ENCODE measurements around the gene KLRC1.
"Not testable (repeated sequence)": the region's sequence is repeated elsewhere in the genome, so short reads cannot be mapped to it uniquely, and the experiment has no call there.

Gene KLRC1

GRCh38 chr12:10453156-10453555, at the start of gene KLRC1:
Gene KLRC1 (minus strand): TSS chr12:10453377. CDS start chr12:10451156, 2,221 bp downstream.
- Mint-ChIP-seq H3K36me3 (no peaks in the 10 kb centered on the region), H3K27ac (no peak within 1 kb of the TSS), H3K4me3 (no peak within 1 kb of the TSS), H3K9me3 (peaks cover 22% of the 10 kb centered on the region), H3K27me3 (no peaks in the 10 kb centered on the region), H3K4me1 (no peaks in the 10 kb centered on the region)
- no peak for ATAC-seq

- Mint-ChIP-seq H3K36me3 (no peaks in the 10 kb centered on the region), H3K4me1 (no peaks in the 10 kb centered on the region), H3K9me3 (no peaks in the 10 kb centered on the region), H3K27ac (no peak overlapping the region), H3K4me3 (no peak overlapping the region), H3K27me3 (peaks cover 15% of the 10 kb centered on the region)
- ATAC-seq, result no peak
Measured at GRCh38 chr12:10501030-10501429, 47.9 kb upstream of the KLRC1 start.

GRCh38 chr12:10498042-10498441, 44.9 kb upstream of the KLRC1 start:
- no peak overlapping the region for H3K4me3 Mint-ChIP-seq
- no peak overlapping the region for H3K27ac Mint-ChIP-seq
- H3K4me1 Mint-ChIP-seq, result no peaks in the 10 kb centered on the region
- no peaks in the 10 kb centered on the region for H3K36me3 Mint-ChIP-seq
- peaks cover 31% of the 10 kb centered on the region for H3K27me3 Mint-ChIP-seq
- no peak for ATAC-seq
- H3K9me3 Mint-ChIP-seq, result no peaks in the 10 kb centered on the region

- no peak for ATAC-seq
- Mint-ChIP-seq H3K4me1 (no peaks in the 10 kb centered on the region), H3K27me3 (peaks cover 27% of the 10 kb centered on the region), H3K36me3 (no peaks in the 10 kb centered on the region), H3K4me3 (no peak overlapping the region), H3K27ac (no peak overlapping the region), H3K9me3 (no peaks in the 10 kb centered on the region)
Measured at GRCh38 chr12:10497602-10498001, 44.4 kb upstream of the KLRC1 start.

GRCh38 chr12:10491766-10492165, 38.6 kb upstream of the KLRC1 start:
- no peak for ATAC-seq
- H3K36me3 Mint-ChIP-seq, result no peaks in the 10 kb centered on the region
- no peak overlapping the region for H3K27ac Mint-ChIP-seq
- no peak overlapping the region for H3K4me3 Mint-ChIP-seq
- H3K27me3 Mint-ChIP-seq, result peaks cover 27% of the 10 kb centered on the region
- H3K9me3 Mint-ChIP-seq, result peaks cover 4% of the 10 kb centered on the region
- H3K4me1 Mint-ChIP-seq, result no peaks in the 10 kb centered on the region

- H3K9me3 Mint-ChIP-seq, H3K4me3 Mint-ChIP-seq, H3K27ac Mint-ChIP-seq, H3K4me1 Mint-ChIP-seq, ATAC-seq, H3K36me3 Mint-ChIP-seq: not testable (repeated sequence)
- peaks cover 17% of the 10 kb centered on the region for H3K27me3 Mint-ChIP-seq
Measured at GRCh38 chr12:10487328-10487727, 34.2 kb upstream of the KLRC1 start.

GRCh38 chr12:10481901-10482300, 28.7 kb upstream of the KLRC1 start:
- ATAC-seq, H3K9me3 Mint-ChIP-seq, H3K36me3 Mint-ChIP-seq, H3K4me1 Mint-ChIP-seq, H3K27ac Mint-ChIP-seq, H3K4me3 Mint-ChIP-seq: not testable (repeated sequence)
- peaks cover 41% of the 10 kb centered on the region for H3K27me3 Mint-ChIP-seq

- H3K4me3 Mint-ChIP-seq, H3K36me3 Mint-ChIP-seq, H3K9me3 Mint-ChIP-seq, H3K27me3 Mint-ChIP-seq, ATAC-seq, H3K4me1 Mint-ChIP-seq, H3K27ac Mint-ChIP-seq: not testable (repeated sequence)
Measured at GRCh38 chr12:10472808-10473207, 19.6 kb upstream of the KLRC1 start.

GRCh38 chr12:10469701-10470100, 16.5 kb upstream of the KLRC1 start:
- Mint-ChIP-seq H3K27me3 (peaks cover 22% of the 10 kb centered on the region), H3K36me3 (no peaks in the 10 kb centered on the region), H3K9me3 (peaks cover 5% of the 10 kb centered on the region), H3K4me3 (no peak overlapping the region), H3K27ac (no peak overlapping the region), H3K4me1 (peaks cover 5% of the 10 kb centered on the region)
- peak; percentile 67 for ATAC-seq

- ATAC-seq, result no peak
- H3K36me3 Mint-ChIP-seq, result no peaks in the 10 kb centered on the region
- H3K27ac Mint-ChIP-seq, result no peak overlapping the region
- no peak overlapping the region for H3K4me3 Mint-ChIP-seq
- peaks cover 5% of the 10 kb centered on the region for H3K9me3 Mint-ChIP-seq
- peaks cover 5% of the 10 kb centered on the region for H3K4me1 Mint-ChIP-seq
- peaks cover 22% of the 10 kb centered on the region for H3K27me3 Mint-ChIP-seq
Measured at GRCh38 chr12:10466311-10466710, 13.1 kb upstream of the KLRC1 start.

GRCh38 chr12:10457760-10458159, 4.6 kb upstream of the KLRC1 start:
- H3K27me3 Mint-ChIP-seq, result no peaks in the 10 kb centered on the region
- H3K36me3 Mint-ChIP-seq, result no peaks in the 10 kb centered on the region
- no peak for ATAC-seq
- H3K4me1 Mint-ChIP-seq, result no peaks in the 10 kb centered on the region
- no peak overlapping the region for H3K27ac Mint-ChIP-seq
- H3K4me3 Mint-ChIP-seq, result no peak overlapping the region
- peaks cover 31% of the 10 kb centered on the region for H3K9me3 Mint-ChIP-seq

- Mint-ChIP-seq H3K27ac (no peak overlapping the region), H3K4me1 (no peaks in the 10 kb centered on the region)
- ATAC-seq, result no peak
Measured at GRCh38 chr12:10456856-10457255, 3.7 kb upstream of the KLRC1 start.

GRCh38 chr12:10455766-10456165, 2.6 kb upstream of the KLRC1 start:
- no peaks in the 10 kb centered on the region for H3K36me3 Mint-ChIP-seq
- no peak overlapping the region for H3K27ac Mint-ChIP-seq
- H3K9me3 Mint-ChIP-seq, result peaks cover 26% of the 10 kb centered on the region
- H3K4me3 Mint-ChIP-seq, result no peak overlapping the region
- no peaks in the 10 kb centered on the region for H3K27me3 Mint-ChIP-seq
- no peak for ATAC-seq
- no peaks in the 10 kb centered on the region for H3K4me1 Mint-ChIP-seq

More at GRCh38 chr12:10456856-10457255, 3.7 kb upstream of the KLRC1 start:
- Mint-ChIP-seq H3K9me3 (peaks cover 28% of the 10 kb centered on the region), H3K27me3 (no peaks in the 10 kb centered on the region), H3K4me3 (no peak overlapping the region), H3K36me3 (no peaks in the 10 kb centered on the region)

GRCh38 chr12:10454531-10454930, 1.4 kb upstream of the KLRC1 start:
- H3K36me3 Mint-ChIP-seq, result no peaks in the 10 kb centered on the region
- peaks cover 23% of the 10 kb centered on the region for H3K9me3 Mint-ChIP-seq
- no peaks in the 10 kb centered on the region for H3K27me3 Mint-ChIP-seq
- H3K27ac Mint-ChIP-seq, result no peak overlapping the region
- no peaks in the 10 kb centered on the region for H3K4me1 Mint-ChIP-seq
- H3K4me3 Mint-ChIP-seq, result no peak overlapping the region
- no peak for ATAC-seq

GRCh38 chr12:10448236-10448635, 4.9 kb downstream of the KLRC1 start:
- Mint-ChIP-seq H3K36me3 (no peaks in the 10 kb centered on the region), H3K27me3 (no peaks in the 10 kb centered on the region), H3K4me1 (no peaks in the 10 kb centered on the region), H3K4me3 (no peak overlapping the region), H3K27ac (no peak overlapping the region), H3K9me3 (no peaks in the 10 kb centered on the region)
- ATAC-seq, result no peak

- H3K27me3 Mint-ChIP-seq, H3K4me1 Mint-ChIP-seq, H3K36me3 Mint-ChIP-seq, ATAC-seq, H3K9me3 Mint-ChIP-seq, H3K4me3 Mint-ChIP-seq, H3K27ac Mint-ChIP-seq: not testable (repeated sequence)
Measured at GRCh38 chr12:10446052-10446451, 7.1 kb downstream of the KLRC1 start.

GRCh38 chr12:10441144-10441543, 12.0 kb downstream of the KLRC1 start:
- H3K27me3 Mint-ChIP-seq, ATAC-seq: not testable (repeated sequence)

More at GRCh38 chr12:10441144-10441543, 12.0 kb downstream of the KLRC1 start:
- not testable (repeated sequence) for H3K36me3 Mint-ChIP-seq, H3K9me3 Mint-ChIP-seq, H3K4me3 Mint-ChIP-seq, H3K27ac Mint-ChIP-seq, H3K4me1 Mint-ChIP-seq

All from stimulated activated memory B cell treated with anti-CD40 and anti-IgM and Interleukin-4, amounts not matched to agents 10 μg/mL and 1 μg/mL and 100 μg/mL, for 72 hours (primary cell).